ENCODE measurements around the gene KSR1. TPM values are rescaled to one million over a fixed set of nuclear protein-coding genes. Genes with fewer than 3 reads are reported as not detected.
"Not testable (repeated sequence)": the region's sequence is repeated elsewhere in the genome, so short reads cannot be mapped to it uniquely, and the experiment has no call there.

KSR1 gene
- total RNA-seq, 1 experiment from 2014 or later: 88.9 TPM

DNA sequence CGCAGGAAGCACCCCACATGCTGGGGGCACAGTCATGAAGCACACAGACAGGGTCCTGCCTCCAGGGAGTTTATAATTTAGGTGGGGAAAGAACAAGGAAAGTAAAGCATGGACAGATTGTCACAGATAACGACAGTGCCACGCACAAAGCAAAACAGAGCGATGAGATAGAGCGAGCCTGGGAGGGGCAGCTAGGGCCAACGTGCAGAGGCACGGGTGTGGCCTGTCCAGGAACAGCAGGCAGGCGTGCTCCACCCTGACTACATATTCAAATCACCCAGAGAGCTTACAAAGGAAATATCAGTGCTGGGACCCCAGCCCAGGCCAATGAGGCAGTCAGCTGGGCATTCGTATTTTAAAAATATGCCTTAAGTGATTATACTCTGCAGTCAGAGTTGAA lies 191.5 kb downstream of the KSR1 start:
- CTCF ChIA-PET: interaction anchor here (0.6 to 1.5 kb wide), 6 partner anchors 29 to 393 kb away, joined by 3 to 4 read pairs (median 4); no protein-coding TSS in a partner anchor
- no peaks in the 10 kb centered on the region for H3K9me3 Mint-ChIP-seq (ENCODE audit: unreplicated experiment)
- no peaks in the 10 kb centered on the region for H3K4me1 ChIP-seq
- no peak overlapping the region for H3K27ac Mint-ChIP-seq (ENCODE audit: unreplicated experiment)
- no peak overlapping the region for H3K4me3 Mint-ChIP-seq (ENCODE audit: unreplicated experiment)
- no peaks in the 10 kb centered on the region for H3K36me3 Mint-ChIP-seq (ENCODE audit: insufficient read depth, unreplicated experiment)
- H3K27me3 ChIP-seq (replicated peaks; ENCODE audit: control insufficient read depth, insufficient read depth, low read length): no peaks in the 10 kb centered on the region
- no peak for DNase-seq
- no TSS peak for BruUV-seq (replicated peaks)
- no peaks in the 10 kb centered on the region for H3K36me3 ChIP-seq (ENCODE audit: control insufficient read depth, insufficient read depth, low read length)
- POLR2A ChIA-PET: no interaction called here
- H3K27me3 Mint-ChIP-seq (ENCODE audit: insufficient read depth, unreplicated experiment): no peaks in the 10 kb centered on the region
- intact Hi-C loops (cut with micrococcal nuclease; ENCODE audit: unreplicated experiment): no loop called here
- no peaks in the 10 kb centered on the region for H3K4me1 Mint-ChIP-seq (ENCODE audit: low read depth, unreplicated experiment)
- no peaks in the 10 kb centered on the region for H3K9me3 ChIP-seq
- no peak overlapping the region for H3K4me3 ChIP-seq (ENCODE audit: low read depth, low read length)
- TF ChIP-seq, protein P1, sequence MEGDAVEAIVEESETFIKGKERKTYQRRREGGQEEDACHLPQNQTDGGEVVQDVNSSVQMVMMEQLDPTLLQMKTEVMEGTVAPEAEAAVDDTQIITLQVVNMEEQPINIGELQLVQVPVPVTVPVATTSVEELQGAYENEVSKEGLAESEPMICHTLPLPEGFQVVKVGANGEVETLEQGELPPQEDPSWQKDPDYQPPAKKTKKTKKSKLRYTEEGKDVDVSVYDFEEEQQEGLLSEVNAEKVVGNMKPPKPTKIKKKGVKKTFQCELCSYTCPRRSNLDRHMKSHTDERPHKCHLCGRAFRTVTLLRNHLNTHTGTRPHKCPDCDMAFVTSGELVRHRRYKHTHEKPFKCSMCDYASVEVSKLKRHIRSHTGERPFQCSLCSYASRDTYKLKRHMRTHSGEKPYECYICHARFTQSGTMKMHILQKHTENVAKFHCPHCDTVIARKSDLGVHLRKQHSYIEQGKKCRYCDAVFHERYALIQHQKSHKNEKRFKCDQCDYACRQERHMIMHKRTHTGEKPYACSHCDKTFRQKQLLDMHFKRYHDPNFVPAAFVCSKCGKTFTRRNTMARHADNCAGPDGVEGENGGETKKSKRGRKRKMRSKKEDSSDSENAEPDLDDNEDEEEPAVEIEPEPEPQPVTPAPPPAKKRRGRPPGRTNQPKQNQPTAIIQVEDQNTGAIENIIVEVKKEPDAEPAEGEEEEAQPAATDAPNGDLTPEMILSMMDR (IDR thresholded peaks at IDR 0.05; ENCODE audit: insufficient read depth in 1 of 2, low read depth in 1 of 2, low read length in 1 of 2, severe bottlenecking in 1 of 2, unreplicated experiment in 1 of 2): peak in 1 of 2 experiments; percentile 5

DNA sequence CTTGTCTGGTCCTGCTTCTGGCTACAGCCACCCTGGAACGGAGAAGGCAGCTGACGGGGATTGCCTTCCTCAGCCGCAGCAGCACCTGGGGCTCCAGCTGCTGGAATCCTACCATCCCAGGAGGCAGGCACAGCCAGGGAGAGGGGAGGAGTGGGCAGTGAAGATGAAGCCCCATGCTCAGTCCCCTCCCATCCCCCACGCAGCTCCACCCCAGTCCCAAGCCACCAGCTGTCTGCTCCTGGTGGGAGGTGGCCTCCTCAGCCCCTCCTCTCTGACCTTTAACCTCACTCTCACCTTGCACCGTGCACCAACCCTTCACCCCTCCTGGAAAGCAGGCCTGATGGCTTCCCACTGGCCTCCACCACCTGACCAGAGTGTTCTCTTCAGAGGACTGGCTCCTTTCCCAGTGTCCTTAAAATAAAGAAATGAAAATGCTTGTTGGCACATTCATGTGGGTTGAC lies 192.9 kb downstream of the KSR1 start:
- H3K36me3 Mint-ChIP-seq (ENCODE audit: insufficient read depth, unreplicated experiment); intact Hi-C loops (cut with micrococcal nuclease; ENCODE audit: unreplicated experiment); BruUV-seq (replicated peaks); H3K36me3 ChIP-seq (ENCODE audit: control insufficient read depth, insufficient read depth, low read length); H3K9me3 Mint-ChIP-seq (ENCODE audit: unreplicated experiment); H3K9me3 ChIP-seq; POLR2A ChIA-PET; H3K4me3 ChIP-seq (ENCODE audit: low read depth, low read length); H3K4me3 Mint-ChIP-seq (ENCODE audit: unreplicated experiment); H3K27ac Mint-ChIP-seq (ENCODE audit: unreplicated experiment); H3K4me1 ChIP-seq; H3K4me1 Mint-ChIP-seq (ENCODE audit: low read depth, unreplicated experiment); H3K27me3 ChIP-seq (replicated peaks; ENCODE audit: control insufficient read depth, insufficient read depth, low read length); H3K27me3 Mint-ChIP-seq (ENCODE audit: insufficient read depth, unreplicated experiment): not testable (repeated sequence)
- DNase-seq: peak in 1 of 2 experiments; percentile 50
- CTCF ChIA-PET: interaction anchor here (0.5 to 5.1 kb wide), 2 partner anchors 45 to 175 kb away, joined by 3 to 30 read pairs; no protein-coding TSS in a partner anchor

DNA sequence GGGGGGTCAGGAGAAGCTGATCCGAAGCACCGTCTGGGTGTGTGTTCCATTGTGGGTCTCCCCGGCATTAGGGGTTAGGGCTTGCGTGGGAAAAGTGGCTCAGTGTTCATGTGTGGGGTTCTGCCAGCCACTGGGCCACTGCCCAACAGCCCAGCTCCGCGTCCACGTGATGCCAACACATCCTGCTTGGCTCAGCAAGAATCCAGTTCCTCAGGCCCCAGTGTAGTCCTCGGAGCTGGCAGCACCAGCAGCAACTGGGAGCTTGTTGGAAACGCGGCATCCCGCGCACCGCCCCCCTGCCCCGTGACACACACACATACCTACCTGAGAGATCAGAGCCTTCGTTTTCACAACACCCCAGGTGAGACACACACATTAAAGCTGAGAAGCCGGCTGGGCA lies 193.7 kb downstream of the KSR1 start:
- Histone ChIP-seq H3K9me3 (no peaks in the 10 kb centered on the region), H3K36me3 (ENCODE audit: control insufficient read depth, insufficient read depth, low read length) (no peaks in the 10 kb centered on the region), H3K4me1 (no peaks in the 10 kb centered on the region), H3K27me3 (replicated peaks; ENCODE audit: control insufficient read depth, insufficient read depth, low read length) (no peaks in the 10 kb centered on the region), H3K4me3 (ENCODE audit: low read depth, low read length) (no peak overlapping the region)
- intact Hi-C loops (cut with micrococcal nuclease; ENCODE audit: unreplicated experiment): loop anchor here (5.0 kb wide), 1 partner anchor 217 kb away; no protein-coding TSS in a partner anchor
- Mint-ChIP-seq H3K36me3 (ENCODE audit: insufficient read depth, unreplicated experiment) (no peaks in the 10 kb centered on the region), H3K4me3 (ENCODE audit: unreplicated experiment) (no peak overlapping the region), H3K27ac (ENCODE audit: unreplicated experiment) (no peak overlapping the region), H3K4me1 (ENCODE audit: low read depth, unreplicated experiment) (peaks cover 7% of the 10 kb centered on the region), H3K9me3 (ENCODE audit: unreplicated experiment) (no peaks in the 10 kb centered on the region), H3K27me3 (ENCODE audit: insufficient read depth, unreplicated experiment) (no peaks in the 10 kb centered on the region)
- POLR2A ChIA-PET: no interaction called here
- TF ChIP-seq, protein P1 (IDR thresholded peaks at IDR 0.05; ENCODE audit: insufficient read depth in 1 of 2, low read depth in 1 of 2, low read length in 1 of 2, severe bottlenecking in 1 of 2, unreplicated experiment in 1 of 2): no peak
- BruUV-seq (replicated peaks): no TSS peak
- CTCF ChIA-PET: interaction anchor here (1.3 to 5.1 kb wide), 5 partner anchors 41 to 194 kb away, joined by 4 to 34 read pairs (median 5); partner anchors contain the start of gene KSR1
- DNase-seq: no peak

All from Caco-2 (cell line).